Spleen (tissue), 7 donors: ENCODE data around the gene FMN2.

Source experiments
- POLR2A ChIP-seq, 3 donors: fragments of 450-650 bp; IDR thresholded peaks; one replicate each; pipeline ENCODE4 v1.5.1; 2017; ENCODE audit warnings: antibody characterized with exemption in 3 of 3, mild to moderate bottlenecking in 1 of 3
- POLR2AphosphoS5 ChIP-seq, 3 donors: sonication (generic); formaldehyde crosslinking; IDR thresholded peaks; one replicate each; pipeline ENCODE4 v1.5.1; 2017; ENCODE audit warnings: antibody characterized with exemption in 3 of 3
- TF ChIP-seq, protein P1 (sequence below), 11 experiments: fragments of 200-600 bp in 7 of 11; fragments of 450-650 bp in 4 of 11; sonication (generic) in 4 of 11; IDR thresholded peaks in 8 of 11; conservative IDR thresholded peaks in 3 of 11; 1 replicate in 7 of 11; 2 replicates in 4 of 11; pipeline versions ENCODE4 v1.4.0 to v1.8.0; 2016 to 2021; ENCODE audit warnings: antibody characterized with exemption in 11 of 11, inconsistent platforms in 4 of 11, mild to moderate bottlenecking in 1 of 11
- donor health status: DM: no; HTN: no; CAD: no; lungs with moderate emphysema.
- donor health status: DM: no; HTN: no; CAD: no.
- donor health status: DM: no; HTN: no; CAD: no.

DNA sequence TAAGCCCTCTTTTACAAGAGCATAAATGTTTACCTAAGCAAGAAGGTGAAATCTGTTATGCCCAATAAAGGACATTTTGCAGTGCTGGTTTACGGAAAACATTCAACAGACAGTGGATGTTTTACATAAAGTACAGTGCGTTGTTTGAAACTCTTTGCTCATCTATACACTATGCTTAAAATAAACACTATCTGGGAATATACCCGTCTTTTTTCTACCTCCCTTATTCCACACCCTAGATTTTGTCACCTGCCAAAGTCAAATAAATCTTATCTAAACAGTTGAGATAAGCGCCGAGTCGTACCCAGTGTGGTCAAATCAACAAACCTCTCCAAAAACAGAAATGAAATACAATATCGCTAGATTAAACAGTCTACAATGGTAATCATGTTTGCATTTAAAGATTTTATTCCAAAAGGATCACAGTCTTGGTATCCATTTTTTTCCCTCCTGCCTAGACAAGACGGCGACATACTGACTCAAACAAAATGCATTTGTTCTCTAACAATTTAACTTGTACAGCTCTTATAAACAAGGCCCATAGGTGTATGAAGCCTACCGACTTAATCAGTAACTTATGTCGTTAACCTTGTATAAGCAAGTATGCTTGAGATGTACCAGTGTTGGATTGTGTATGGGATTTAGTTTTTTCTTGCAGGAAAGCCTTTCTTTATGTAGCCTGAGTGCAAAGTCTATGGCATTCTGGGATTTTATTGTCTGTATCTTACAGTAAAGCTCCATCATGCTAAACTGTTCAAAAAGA lies 189.1 kb downstream of the FMN2 start:
- TF ChIP-seq POLR2A (IDR thresholded peaks at IDR 0.05) = no peak
- no peak for TF ChIP-seq POLR2AphosphoS5 (IDR thresholded peaks at IDR 0.05)
- TF ChIP-seq, protein P1, sequence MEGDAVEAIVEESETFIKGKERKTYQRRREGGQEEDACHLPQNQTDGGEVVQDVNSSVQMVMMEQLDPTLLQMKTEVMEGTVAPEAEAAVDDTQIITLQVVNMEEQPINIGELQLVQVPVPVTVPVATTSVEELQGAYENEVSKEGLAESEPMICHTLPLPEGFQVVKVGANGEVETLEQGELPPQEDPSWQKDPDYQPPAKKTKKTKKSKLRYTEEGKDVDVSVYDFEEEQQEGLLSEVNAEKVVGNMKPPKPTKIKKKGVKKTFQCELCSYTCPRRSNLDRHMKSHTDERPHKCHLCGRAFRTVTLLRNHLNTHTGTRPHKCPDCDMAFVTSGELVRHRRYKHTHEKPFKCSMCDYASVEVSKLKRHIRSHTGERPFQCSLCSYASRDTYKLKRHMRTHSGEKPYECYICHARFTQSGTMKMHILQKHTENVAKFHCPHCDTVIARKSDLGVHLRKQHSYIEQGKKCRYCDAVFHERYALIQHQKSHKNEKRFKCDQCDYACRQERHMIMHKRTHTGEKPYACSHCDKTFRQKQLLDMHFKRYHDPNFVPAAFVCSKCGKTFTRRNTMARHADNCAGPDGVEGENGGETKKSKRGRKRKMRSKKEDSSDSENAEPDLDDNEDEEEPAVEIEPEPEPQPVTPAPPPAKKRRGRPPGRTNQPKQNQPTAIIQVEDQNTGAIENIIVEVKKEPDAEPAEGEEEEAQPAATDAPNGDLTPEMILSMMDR (IDR thresholded peaks at IDR 0.05 in 8 of 11, conservative IDR thresholded peaks at IDR 0.05 in 3 of 11) = no peak
